ENCODE data around the gene CPOX.

Gene CPOX

GRCh38 chr3:98532709-98533571 lies 60.5 kb downstream of the CPOX start:
- no peak for DNase-seq

DNA sequence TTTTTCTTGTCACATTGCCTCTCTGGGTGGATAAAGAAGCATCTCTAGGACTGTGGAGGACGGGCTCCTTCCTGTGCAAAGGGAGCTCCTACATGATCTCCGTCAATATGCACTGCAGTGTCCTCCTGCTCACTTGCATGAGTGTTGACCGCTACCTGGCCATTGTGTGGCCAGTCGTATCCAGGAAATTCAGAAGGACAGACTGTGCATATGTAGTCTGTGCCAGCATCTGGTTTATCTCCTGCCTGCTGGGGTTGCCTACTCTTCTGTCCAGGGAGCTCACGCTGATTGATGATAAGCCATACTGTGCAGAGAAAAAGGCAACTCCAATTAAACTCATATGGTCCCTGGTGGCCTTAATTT lies 61.2 kb downstream of the CPOX start:
- no peak for DNase-seq

GRCh38 chr3:98531622-98532274 lies 61.7 kb downstream of the CPOX start, which contains the start of gene GPR15:
TSS of gene GPR15 (plus strand) at chr3:98531978. CDS start at chr3:98532034, 56 bp downstream.
- no peak for DNase-seq

GRCh38 chr3:98530676-98531075 lies 62.7 kb downstream of the CPOX start:
- no peak for DNase-seq

DNA sequence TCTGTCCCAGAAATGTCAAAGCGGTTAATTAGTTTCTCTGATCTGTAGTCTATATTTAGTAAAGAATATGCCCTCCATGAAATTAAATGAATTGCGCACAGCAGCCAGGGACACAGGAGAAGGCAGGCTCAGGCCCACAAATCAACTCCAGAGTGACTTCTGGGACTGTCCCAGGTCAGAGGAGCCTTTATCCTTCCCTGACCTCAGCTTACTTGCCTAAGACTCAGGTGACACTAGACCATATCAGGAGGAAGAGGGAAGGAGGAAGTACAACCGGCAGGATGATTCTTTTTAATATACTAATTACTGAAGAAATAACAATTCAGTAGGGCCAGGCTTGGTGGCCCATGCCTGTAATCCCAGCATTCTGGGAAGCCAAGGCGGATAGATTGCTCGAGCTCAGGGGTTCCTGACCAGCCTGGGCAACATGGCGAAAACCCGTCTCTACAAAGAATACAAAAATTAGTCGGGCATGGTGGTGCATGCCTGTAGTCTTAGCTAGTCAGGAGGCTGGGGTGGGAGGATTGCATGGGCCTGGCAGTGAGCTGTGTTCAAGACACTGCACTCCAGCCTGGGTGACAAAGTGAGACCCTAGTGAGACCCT lies 63.5 kb downstream of the CPOX start:
- DNase-seq = no peak

Measured in activated T-cell treated with anti-CD3 and anti-CD28 coated beads, Interleukin-2, amount 50 U/mL, for 1 hour (primary cell).